Frontal cortex (tissue), 4 donors: ENCODE data around the gene AFDN. TPM values are rescaled to one million over a fixed set of nuclear protein-coding genes. Genes with fewer than 3 reads are reported as not detected.
A peak's percentile ranks its signal among the peaks of the same experiment; 100 is the strongest.
"Not testable (repeated sequence)": the region's sequence is repeated elsewhere in the genome, so short reads cannot be mapped to it uniquely, and the experiment has no call there.

Source experiments
- DNase-seq, 2 donors: peaks; one replicate each; pipeline ENCODE4 v3.0.0; 2012; ENCODE audit warnings: low spot score in 2 of 2
- FAIRE-seq: peaks from 2 replicates; lab custom pipeline; 2012; peaks lifted over from hg19 to GRCh38; lab: Jason Lieb, UNC
- total RNA-seq: library from RNA; depleted of rRNA; stranded (reverse); fragments of >200 nt; gene quantifications from one replicate; pipeline ENCODE4 v1.2.3, GENCODE V29; 2014
- donor health status: control.
- donor health status: control.
- donor health status: control.

The AFDN gene
- total RNA-seq, 1 donor from 2014 or later = 204 TPM

DNA sequence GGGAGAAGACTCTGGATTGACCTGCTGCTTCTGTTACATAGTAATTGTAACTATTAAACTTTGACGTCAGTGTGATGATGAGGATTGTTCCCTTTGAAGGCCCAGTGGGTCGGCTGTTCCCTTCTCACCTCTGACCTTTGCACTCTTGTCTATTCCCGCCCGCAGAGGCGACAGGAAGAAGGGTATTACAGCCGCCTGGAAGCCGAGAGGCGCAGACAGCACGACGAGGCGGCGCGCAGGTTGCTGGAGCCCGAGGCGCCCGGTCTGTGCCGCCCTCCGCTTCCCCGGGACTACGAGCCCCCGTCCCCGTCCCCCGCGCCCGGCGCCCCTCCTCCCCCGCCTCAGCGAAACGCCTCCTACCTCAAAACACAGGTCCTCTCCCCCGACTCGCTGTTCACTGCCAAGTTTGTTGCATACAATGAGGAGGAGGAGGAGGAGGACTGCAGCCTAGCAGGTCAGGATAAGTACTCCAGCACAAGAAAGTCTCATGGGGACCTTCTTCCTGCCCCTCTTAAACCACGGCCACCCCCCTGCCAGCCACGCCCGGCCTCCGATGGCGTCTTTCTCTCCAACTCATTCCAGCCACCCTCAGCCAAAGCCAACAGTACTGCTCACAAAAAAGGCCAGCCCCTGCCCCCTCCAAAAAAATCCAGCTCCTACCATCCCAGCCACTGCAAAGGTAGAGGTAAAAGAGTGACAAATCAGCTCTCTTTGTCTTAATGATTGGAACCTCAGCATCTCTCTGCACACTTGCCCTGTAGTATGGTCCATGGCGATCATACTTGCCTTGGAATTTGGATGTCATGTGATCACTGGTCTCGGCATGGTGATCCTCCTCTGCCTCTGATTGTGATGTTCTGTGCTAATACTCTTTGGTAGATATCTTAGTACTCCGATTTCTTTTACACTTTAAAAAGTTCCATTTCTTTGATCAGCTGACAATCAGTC, 139.2 kb downstream of the AFDN start:
- FAIRE-seq = no peak
- DNase-seq = no peak

GRCh38 chr6:167966540-167966905, 139.8 kb downstream of the AFDN start:
- no peak for FAIRE-seq

DNA sequence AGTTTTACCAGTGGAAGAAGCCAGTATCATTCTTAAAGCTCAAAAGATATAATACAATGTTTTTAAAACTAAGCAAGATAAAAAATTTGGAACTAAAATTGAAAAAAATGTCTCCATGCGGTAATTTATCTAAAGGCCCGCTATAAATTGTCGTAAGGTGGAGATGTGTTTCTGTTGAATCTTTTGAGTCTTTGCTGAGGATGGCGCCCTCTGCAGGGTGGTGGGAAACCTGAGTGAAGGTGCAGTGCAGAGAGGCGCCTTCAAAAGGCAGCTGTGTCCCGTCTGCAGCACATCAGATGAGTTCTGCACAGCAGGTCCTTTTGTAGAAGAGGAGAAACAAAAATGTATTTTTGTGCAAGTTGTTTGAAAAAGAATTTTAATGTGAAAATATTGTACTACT, 141.4 kb downstream of the AFDN start:
- no peak for FAIRE-seq

More at GRCh38 chr6:167966540-167966905, 139.8 kb downstream of the AFDN start:
- DNase-seq = no peak

DNA sequence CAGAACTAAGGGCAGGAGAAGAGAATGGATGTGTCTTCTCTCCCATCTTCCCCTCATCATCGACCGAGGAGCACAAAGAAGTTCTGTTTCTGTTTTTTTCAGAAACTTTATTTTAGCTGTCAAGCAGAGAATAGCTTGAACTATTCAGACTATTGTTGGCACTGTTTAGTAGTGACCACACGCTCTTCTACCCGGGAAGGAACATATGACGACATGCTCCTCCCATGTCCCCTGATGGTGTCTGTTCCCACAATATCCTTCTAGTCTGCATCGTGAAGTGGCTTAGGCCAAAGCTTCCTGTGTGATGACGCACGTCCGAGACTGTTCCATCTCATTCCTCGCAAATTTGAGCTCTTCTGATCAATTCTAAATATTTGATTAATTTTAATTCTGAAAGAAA, 143.5 kb downstream of the AFDN start:
- FAIRE-seq (peak; percentile 50), DNase-seq (peak in 1 of 2 donors; percentile 48)

More for the DNA sequence above, 141.4 kb downstream of the AFDN start:
- DNase-seq = no peak

GRCh38 chr6:167972193-167972592, 145.5 kb downstream of the AFDN start:
- DNase-seq (no peak), FAIRE-seq (no peak)

DNA sequence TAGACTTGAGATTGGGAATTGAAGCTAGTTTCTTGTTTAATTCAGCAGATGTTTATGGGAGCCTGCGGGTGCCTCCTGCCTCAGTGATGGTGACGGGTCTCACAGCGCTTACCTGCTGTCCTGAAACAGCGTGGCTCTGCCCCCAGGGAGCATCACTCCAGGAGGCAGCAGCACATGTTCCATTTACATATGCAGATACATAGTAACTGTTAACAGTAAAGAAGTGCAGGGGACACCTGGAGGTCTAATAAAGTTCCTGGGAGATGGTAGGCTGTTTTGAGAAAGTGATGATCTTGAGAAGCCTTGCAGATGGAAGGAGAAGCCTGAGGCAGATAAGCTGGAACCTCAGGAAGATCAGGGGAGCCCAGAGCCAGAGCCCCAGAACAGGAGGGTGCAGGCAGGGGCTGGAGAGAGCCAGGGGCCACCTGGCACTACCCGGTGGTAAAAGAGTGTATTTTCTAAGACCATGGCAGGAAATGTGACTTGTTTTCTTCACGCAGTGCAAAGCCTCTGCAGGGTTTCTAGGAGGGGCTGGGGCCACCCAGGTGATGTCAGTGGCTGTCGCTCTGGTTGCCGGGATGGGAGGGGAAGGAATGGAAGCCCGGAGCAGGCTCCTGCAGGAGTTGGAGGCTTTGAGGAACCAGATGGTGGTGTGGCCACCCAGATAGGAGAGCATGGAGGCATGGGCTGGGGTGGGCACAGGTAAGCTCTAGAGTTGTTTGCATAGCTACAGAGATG, 146.6 kb downstream of the AFDN start:
- DNase-seq (no peak), FAIRE-seq (no peak)

DNA sequence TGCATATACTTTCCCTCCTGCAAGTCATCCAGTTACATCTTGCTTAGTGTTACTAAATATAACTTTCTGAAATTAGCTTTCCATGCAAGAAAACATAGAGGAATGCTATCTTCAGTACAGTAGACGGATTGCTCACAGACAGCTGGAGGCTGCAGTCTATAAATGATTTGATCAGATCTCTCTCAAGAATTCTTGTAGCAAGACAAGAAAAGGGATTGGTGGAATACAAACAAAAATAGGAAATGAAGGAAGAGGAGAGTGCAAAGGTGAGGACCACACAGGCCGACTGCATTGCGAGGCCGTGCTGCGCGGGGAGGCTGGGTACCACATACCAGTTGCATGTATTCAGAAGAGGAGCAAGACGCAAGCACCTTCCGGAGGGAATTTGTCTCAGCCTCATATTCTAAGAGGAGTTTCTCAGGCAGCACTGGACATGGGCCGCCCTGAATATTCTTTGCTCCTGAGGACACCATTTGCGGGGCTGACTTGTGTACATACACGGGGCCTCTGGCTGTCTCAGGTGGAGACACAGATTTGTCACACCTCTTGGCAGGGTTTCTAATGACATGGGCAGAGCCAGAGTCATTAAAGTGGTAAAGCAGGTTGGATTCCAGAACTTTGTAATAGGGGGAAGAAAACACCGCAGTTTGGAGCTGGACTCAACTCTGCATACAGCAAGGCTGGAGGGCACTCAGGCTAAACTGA, 148.1 kb downstream of the AFDN start:
- FAIRE-seq = no peak
- DNase-seq = no peak

DNA sequence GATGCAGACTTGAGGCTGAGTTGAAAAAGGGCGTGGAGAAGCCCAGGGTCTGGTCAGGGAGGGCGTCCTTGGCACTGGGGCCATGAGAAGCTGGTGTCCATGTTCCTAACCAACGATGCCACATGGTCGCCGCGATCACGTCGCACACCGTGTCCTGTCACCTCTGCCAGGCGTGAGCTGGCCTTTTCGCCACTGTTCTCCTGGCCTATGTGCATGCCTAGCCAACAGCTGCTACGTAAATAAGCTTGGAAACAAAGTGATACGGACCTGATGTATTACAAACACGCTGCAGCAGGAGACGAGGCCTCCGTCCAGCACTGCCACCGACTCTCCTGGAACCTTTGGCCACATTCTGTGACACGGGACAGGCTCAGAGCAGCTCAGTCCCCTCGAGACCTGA, 148.7 kb downstream of the AFDN start:
- DNase-seq (no peak), FAIRE-seq (no peak)

DNA sequence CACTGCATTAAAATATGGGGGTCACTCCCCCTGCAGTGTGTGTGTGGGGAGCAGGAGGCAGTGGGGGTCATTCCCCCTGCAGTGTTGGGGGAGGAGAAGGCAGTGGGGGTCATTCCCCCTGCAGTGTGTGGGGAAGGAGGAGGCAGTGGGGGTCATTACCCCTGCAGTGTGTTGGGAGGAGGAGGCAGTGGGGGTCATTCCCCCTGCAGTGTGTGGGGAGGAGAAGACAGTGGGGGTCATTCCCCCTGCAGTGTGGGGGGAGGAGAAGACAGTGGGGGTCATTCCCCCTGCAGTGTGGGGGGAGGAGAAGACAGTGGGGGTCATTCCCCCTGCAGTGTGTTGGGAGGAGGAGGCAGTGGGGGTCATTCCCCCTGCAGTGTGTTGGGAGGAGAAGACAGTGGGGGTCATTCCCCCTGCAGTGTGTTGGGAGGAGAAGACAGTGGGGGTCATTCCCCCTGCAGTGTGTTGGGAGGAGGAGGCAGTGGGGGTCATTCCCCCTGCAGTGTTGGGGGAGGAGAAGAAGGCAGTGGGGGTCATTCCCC, 149.5 kb downstream of the AFDN start:
- not testable (repeated sequence) for DNase-seq, FAIRE-seq

GRCh38 chr6:167976708-167977107, 150.0 kb downstream of the AFDN start:
- FAIRE-seq (no peak), DNase-seq (no peak)

DNA sequence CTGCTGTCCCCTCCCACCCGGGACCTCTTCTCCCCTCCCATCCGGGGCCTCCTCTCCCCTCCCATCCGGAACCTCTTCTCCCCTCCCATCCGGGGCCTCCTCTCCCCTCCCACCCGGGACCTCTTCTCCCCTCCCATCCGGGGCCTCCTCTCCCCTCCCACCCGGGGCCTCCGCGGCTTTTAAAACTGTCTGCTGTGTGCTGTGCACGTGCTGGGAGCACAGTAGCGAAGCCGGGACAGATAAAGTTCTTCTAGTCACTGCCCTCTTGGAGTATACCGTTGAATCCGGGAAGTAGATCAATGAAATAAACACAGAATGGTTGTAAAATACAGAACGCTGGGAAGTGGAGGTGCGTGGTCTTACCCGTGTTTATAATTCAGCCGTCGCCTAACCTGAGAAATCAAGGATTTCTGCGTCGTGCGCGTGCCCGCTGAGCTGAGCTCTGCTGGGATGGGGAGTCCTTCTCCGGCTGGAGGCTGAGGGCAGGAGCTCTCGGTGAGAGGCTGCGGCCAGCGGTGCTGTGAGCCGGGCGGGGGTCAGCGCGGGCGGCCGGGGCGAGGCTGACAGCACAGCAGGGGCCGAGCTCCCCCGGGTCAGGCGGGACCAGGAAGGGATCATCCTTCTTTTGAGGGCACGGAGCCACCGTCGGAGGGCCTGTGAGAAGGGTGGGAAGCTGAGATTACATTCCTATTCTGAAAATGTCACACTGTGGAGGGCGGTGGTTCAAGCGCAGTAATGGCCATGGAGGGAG, 151.2 kb downstream of the AFDN start:
- DNase-seq = no peak
- no peak for FAIRE-seq

- no peak for FAIRE-seq
- no peak for DNase-seq
Observed at GRCh38 chr6:167978607-167979006, 151.9 kb downstream of the AFDN start.

GRCh38 chr6:167979436-167980139, 152.9 kb downstream of the AFDN start:
- no peak for DNase-seq
- no peak for FAIRE-seq

GRCh38 chr6:167980911-167981580, 154.3 kb downstream of the AFDN start:
- DNase-seq (no peak), FAIRE-seq (no peak)

DNA sequence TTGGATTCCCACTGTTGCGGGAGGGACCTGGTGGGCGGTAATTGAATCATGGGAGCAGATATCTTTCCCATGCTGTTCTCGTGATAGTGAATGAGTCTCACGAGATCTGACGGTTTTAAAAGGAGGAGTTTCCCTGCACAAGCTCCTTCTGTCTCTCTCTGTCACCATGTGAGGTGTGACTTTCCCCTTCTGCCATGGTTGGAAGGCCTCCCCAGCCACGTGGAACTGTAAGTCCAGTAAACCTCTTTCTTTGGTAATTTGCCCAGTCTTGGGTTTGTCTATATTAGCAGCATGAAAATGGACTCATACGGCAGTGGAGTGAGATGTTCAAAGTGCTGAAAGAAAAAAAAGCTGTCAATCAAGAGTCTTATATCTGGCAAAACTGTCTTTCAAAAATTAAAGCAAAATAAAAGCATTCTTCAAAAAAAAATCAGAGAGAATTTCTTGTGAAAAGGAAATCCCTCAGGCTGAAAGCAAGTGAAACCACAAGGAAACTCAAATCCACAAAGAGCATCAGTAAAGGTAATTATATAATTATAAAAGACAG, 155.3 kb downstream of the AFDN start:
- DNase-seq (no peak), FAIRE-seq (no peak)

DNA sequence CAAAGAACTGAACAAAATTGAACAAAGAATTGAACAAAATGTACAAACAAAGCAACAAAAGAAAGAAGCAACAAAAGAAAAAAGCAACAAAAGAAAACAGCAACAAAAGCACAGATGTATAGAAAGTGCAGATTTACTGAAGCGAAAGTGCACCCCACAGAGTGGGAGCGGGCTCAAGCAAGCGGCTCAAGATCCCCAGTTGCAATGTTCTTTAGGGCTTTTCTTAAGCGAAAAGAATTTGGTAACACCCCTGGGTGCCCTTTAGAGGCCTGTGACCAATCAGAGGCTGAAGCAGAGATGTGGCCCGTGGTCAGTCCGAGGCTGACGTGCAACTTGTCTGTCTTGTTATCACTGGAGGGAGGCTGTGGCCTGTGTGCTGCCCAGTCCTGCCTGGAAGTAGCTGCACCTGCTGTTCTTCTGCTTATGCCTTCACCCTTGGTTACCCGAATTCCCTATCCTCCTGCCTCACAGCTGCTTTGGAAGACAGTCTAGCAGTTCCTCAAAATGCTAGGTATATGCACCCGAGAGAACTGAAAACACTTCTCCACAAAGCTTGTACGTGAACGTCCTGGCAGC, 157.5 kb downstream of the AFDN start:
- no peak for DNase-seq
- FAIRE-seq = no peak

DNA sequence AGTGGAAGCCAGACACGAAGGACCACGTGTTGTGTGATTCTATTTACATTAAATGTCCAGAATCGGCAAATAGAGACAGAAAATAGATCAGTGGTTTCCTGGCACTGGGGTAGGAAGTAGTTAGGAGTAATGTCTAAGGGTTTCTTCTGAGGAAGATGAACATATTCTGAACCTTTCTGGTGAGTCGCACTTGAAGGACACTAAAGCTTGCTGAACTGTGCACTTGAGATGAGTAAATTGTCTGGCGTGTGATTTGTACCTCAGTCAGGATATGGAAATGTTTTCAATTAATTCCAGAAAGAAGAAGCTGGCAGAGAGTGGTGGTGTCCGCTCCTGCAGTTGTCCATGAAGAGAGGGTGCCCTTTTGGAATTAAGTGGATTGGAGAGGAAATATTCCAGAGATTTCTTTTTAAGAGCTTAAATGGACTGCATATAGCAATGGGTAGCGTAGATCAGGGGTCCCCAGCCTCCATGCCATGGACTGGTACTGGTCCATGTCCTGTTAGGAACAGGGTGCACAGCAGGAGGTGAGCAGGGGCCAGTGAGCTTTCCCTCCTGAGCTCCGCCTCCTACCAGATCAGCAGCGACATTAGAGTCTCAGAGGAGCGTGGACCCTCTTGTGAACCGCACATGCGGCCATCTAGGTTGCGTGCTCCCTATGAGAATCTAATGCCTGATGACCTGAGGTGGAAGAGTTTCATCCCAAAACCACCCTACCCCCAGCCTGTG, 158.3 kb downstream of the AFDN start:
- no peak for FAIRE-seq
- no peak for DNase-seq
